Natural killer cell (primary cell): ENCODE measurements around the gene TRIM26. TPM values are rescaled to one million over a fixed set of nuclear protein-coding genes. Genes with fewer than 3 reads are reported as not detected.

ENCODE experiments used
- ATAC-seq, 3 donors: fragments of 150-1000 bp in 2 of 3; fragments of 200-7000 bp in 1 of 3; cut with Tn5 transposase; 1 replicate in 1 of 3; 2 replicates in 2 of 3; pipeline ENCODE4 v1.10.0; 2021; ENCODE audit warnings: mild to moderate bottlenecking in 2 of 3, moderate library complexity in 2 of 3
- DNase-seq, 2 donors: peaks; one replicate each; pipeline versions ENCODE4 v3.0.0 to v3.0.0-alpha.2; 2013 to 2021; ENCODE audit warnings: mixed read lengths in 1 of 2
- H3K27ac ChIP-seq: one replicate; pipeline ENCODE4 v1.5.1; 2013; ENCODE audit warnings: mild to moderate bottlenecking, low read length
- H3K27me3 ChIP-seq: one replicate; pipeline ENCODE4 v1.6.1; 2013; ENCODE audit warnings: low read length; ENCODE audit not compliant: control insufficient read depth, insufficient read depth
- H3K36me3 ChIP-seq: one replicate; pipeline ENCODE4 v1.6.1; 2013; ENCODE audit warnings: low read length; ENCODE audit not compliant: control insufficient read depth, insufficient read depth
- H3K4me1 ChIP-seq: one replicate; pipeline ENCODE4 v1.6.1; 2013; ENCODE audit warnings: low read length; ENCODE audit not compliant: control insufficient read depth, insufficient read depth
- H3K4me3 ChIP-seq: one replicate; pipeline ENCODE4 v1.5.1; 2013; ENCODE audit warnings: low read length
- H3K9me3 ChIP-seq: one replicate; pipeline ENCODE4 v1.6.1; 2013; ENCODE audit warnings: low read length; ENCODE audit not compliant: control insufficient read depth, insufficient read depth
- H3K27ac Mint-ChIP-seq, 2 donors: one replicate each; pipeline ENCODE4 v1.8.0; 2022; ENCODE audit warnings: mild to moderate bottlenecking in 2 of 2, mixed read lengths in 2 of 2, moderate library complexity in 1 of 2
- H3K27me3 Mint-ChIP-seq, 2 donors: one replicate each; pipeline ENCODE4 v1.8.0; 2022; ENCODE audit warnings: low read depth in 2 of 2, mixed read lengths in 2 of 2
- H3K36me3 Mint-ChIP-seq: one replicate; pipeline ENCODE4 v1.8.0; 2022; ENCODE audit warnings: mixed read lengths
- H3K4me1 Mint-ChIP-seq, 2 donors: one replicate each; pipeline ENCODE4 v1.8.0; 2022; ENCODE audit warnings: mixed read lengths in 2 of 2
- H3K4me3 Mint-ChIP-seq: one replicate; pipeline ENCODE4 v1.8.0; 2022; ENCODE audit warnings: mild to moderate bottlenecking, moderate library complexity, mixed read lengths
- H3K9me3 Mint-ChIP-seq, 2 donors: one replicate each; pipeline ENCODE4 v1.8.0; 2022; ENCODE audit warnings: mixed read lengths in 2 of 2
- WGBS: methylation state at CpG from one replicate; pipeline ENCODE4 v1.1.7; 2013; ENCODE audit warnings: missing lambda C conversion rate; ENCODE audit not compliant: insufficient coverage; 5-methylcytosine and 5-hydroxymethylcytosine counted together
- intact Hi-C: fragments of 100-400 bp; cut with micrococcal nuclease; formaldehyde crosslinking; loops from one replicate; pipeline ENCODE4 v1.14.2; 2022
- total RNA-seq, 4 donors: library from RNA; stranded (reverse); fragments of 120-200 nt in 1 of 4; gene quantifications; one replicate each; pipeline versions ENCODE4 v1.2.3 to v1.2.4, GENCODE V29; 2013 to 2022
- TF ChIP-seq, protein P1 (sequence below): fragments of 200-600 bp; IDR thresholded peaks from one replicate; pipeline ENCODE4 v1.8.0; 2022; ENCODE audit warnings: antibody characterized with exemption

The TRIM26 gene
- total RNA-seq, 3 donors from 2014 or later (not counting 1 experiment from before 2014, with no cell fraction given), result 69.3 to 73.7 (median 71.6) TPM

- Mint-ChIP-seq H3K36me3 (no peaks in the 10 kb centered on the region), H3K4me1 (no peaks in the 10 kb centered on the region), H3K27me3 (peaks cover 22 to 43% of the 10 kb centered on the region in 2 donors), H3K4me3 (no peak overlapping the region), H3K9me3 (no peaks in the 10 kb centered on the region), H3K27ac (no peak overlapping the region)
- intact Hi-C loops, result no loop called here
- peaks cover 7% of the 10 kb centered on the region for H3K27me3 ChIP-seq
- no peak for DNase-seq
- ATAC-seq, result no peak
- no peaks in the 10 kb centered on the region for H3K4me1 ChIP-seq
- H3K27ac ChIP-seq, result no peak overlapping the region
- TF ChIP-seq, protein P1, sequence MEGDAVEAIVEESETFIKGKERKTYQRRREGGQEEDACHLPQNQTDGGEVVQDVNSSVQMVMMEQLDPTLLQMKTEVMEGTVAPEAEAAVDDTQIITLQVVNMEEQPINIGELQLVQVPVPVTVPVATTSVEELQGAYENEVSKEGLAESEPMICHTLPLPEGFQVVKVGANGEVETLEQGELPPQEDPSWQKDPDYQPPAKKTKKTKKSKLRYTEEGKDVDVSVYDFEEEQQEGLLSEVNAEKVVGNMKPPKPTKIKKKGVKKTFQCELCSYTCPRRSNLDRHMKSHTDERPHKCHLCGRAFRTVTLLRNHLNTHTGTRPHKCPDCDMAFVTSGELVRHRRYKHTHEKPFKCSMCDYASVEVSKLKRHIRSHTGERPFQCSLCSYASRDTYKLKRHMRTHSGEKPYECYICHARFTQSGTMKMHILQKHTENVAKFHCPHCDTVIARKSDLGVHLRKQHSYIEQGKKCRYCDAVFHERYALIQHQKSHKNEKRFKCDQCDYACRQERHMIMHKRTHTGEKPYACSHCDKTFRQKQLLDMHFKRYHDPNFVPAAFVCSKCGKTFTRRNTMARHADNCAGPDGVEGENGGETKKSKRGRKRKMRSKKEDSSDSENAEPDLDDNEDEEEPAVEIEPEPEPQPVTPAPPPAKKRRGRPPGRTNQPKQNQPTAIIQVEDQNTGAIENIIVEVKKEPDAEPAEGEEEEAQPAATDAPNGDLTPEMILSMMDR, result no peak
- no peaks in the 10 kb centered on the region for H3K36me3 ChIP-seq
- no peaks in the 10 kb centered on the region for H3K9me3 ChIP-seq
- WGBS, result 47% methylated on average over 11 of the region's 11 CpGs
- no peak overlapping the region for H3K4me3 ChIP-seq
These were observed 76.5 kb downstream of the TRIM26 start for GRCh38 chr6:30136570-30137286.

DNA sequence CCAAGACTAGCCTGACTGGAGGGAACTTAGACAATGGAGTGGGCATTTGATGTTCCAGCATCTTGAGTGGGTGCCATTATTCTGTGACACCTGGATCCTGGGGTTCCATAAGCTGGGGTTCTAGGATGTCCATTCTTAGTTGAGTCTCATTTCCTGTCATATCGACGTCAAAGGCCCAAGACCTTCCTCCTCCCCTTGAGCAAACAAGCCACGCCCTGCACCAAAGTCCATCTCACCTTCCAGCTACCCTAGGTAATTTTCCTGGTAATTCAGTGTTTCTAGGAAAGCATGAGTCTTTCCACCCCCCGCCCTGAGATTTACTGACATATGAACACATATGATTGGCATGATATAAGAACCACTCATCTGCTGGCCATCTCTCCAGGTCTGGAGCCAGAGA lies 77.4 kb downstream of the TRIM26 start, which contains the start of gene TRIM40:
Gene TRIM40, plus strand, starts transcription at position 384 of the 400 bp plus-strand sequence. CDS start 897 bp downstream, outside the sequence.
- no peak within 1 kb of the TSS for H3K4me3 Mint-ChIP-seq
- no peaks in the 10 kb centered on the region for H3K9me3 Mint-ChIP-seq
- peaks cover 17 to 43% of the 10 kb centered on the region in 2 donors for H3K27me3 Mint-ChIP-seq

GRCh38 chr6:30135147-30135546 lies 78.1 kb downstream of the TRIM26 start:
- TF ChIP-seq, protein P1, result no peak
- Histone ChIP-seq H3K4me1 (no peaks in the 10 kb centered on the region), H3K27ac (no peak overlapping the region), H3K36me3 (no peaks in the 10 kb centered on the region), H3K27me3 (peaks cover 8% of the 10 kb centered on the region), H3K4me3 (no peak overlapping the region), H3K9me3 (no peaks in the 10 kb centered on the region)
- Mint-ChIP-seq H3K9me3 (no peaks in the 10 kb centered on the region), H3K36me3 (no peaks in the 10 kb centered on the region), H3K27ac (no peak overlapping the region), H3K4me3 (no peak overlapping the region), H3K27me3 (peaks cover 16 to 43% of the 10 kb centered on the region in 2 donors), H3K4me1 (peaks cover 5 to 7% of the 10 kb centered on the region in 2 donors)
- DNase-seq, result no peak
- WGBS, result no CpG with 5 or more reads among the region's 2 CpGs
- intact Hi-C loops, result no loop called here
- ATAC-seq, result no peak

More for the DNA sequence above, 77.4 kb downstream of the TRIM26 start, which contains the start of gene TRIM40:
- H3K27me3 ChIP-seq, result peaks cover 8% of the 10 kb centered on the region
- Mint-ChIP-seq H3K36me3 (no peaks in the 10 kb centered on the region), H3K4me1 (peaks cover 4 to 5% of the 10 kb centered on the region in 2 donors), H3K27ac (no peak within 1 kb of the TSS)
- no peaks in the 10 kb centered on the region for H3K4me1 ChIP-seq
- ATAC-seq, result no peak
- intact Hi-C loops, result no loop called here
- TF ChIP-seq, protein P1, result no peak
- DNase-seq, result no peak
- no peak within 1 kb of the TSS for H3K27ac ChIP-seq
- H3K4me3 ChIP-seq, result no peak within 1 kb of the TSS
- 87% methylated on average over 4 of the region's 4 CpGs for WGBS
- no peaks in the 10 kb centered on the region for H3K36me3 ChIP-seq
- H3K9me3 ChIP-seq, result no peaks in the 10 kb centered on the region

Other genes starting within 250 kb of the TRIM26 start
- 10 to 100 TPM; 21.0 to 36.2 (median 28.5) TPM for gene POLR1H, start 152.1 kb downstream of the TRIM26 start, total RNA-seq
- 10 to 100 TPM; 52.9 to 75.3 (median 61.1) TPM for gene PPP1R11, start 146.2 kb downstream of the TRIM26 start, total RNA-seq
- not detected for gene RNF39, start 137.6 kb downstream of the TRIM26 start, total RNA-seq
- gene TRIM31, start 100.3 kb downstream of the TRIM26 start, total RNA-seq, result not detected
- under 1 TPM in 2 of 3 donors, not detected in 1; 0.26 to 0.30 TPM for gene TRIM40, start 77.3 kb downstream of the TRIM26 start, total RNA-seq
- gene TRIM10, start 52.2 kb downstream of the TRIM26 start, total RNA-seq, result not detected
- gene TRIM15, start 49.9 kb downstream of the TRIM26 start, total RNA-seq, result not detected
- gene TRIM39, start 113.5 kb upstream of the TRIM26 start, total RNA-seq, result 10 to 100 TPM; 32.1 to 40.1 (median 38.5) TPM
- 10 to 100 TPM; 24.6 to 33.3 (median 31.4) TPM for gene RPP21, start 131.8 kb upstream of the TRIM26 start, total RNA-seq